CD14-positive monocyte (primary cell): Measurements from ENCODE around the gene VLDLR. TPM values are rescaled to one million over a fixed set of nuclear protein-coding genes. Genes with fewer than 3 reads are reported as not detected.

Source experiments
- DNase-seq, 3 donors: peaks; one replicate each; pipeline ENCODE4 v3.0.0-alpha.2; 2011 to 2022
- H2AFZ ChIP-seq: 2 replicates; pipeline ENCODE4 v1.6.0; 2012; ENCODE audit warnings: mild to moderate bottlenecking, low read depth, low read length, inconsistent platforms; ENCODE audit not compliant: insufficient read depth, poor library complexity, severe bottlenecking
- H3K27ac ChIP-seq, 2 donors: 1 replicate in 1 of 2; 2 replicates in 1 of 2; pipeline ENCODE4 v1.5.1; 2012 to 2013; ENCODE audit warnings: low read length in 2 of 2, control low read depth in 1 of 2, inconsistent platforms in 1 of 2, low read depth in 1 of 2, mild to moderate bottlenecking in 1 of 2
- H3K27me3 ChIP-seq, 2 donors: one replicate each; pipeline versions ENCODE4 v1.6.0 to v1.6.1; 2011 to 2013; ENCODE audit warnings: low read length in 2 of 2; ENCODE audit not compliant: control insufficient read depth in 2 of 2, insufficient read depth in 2 of 2
- H3K36me3 ChIP-seq, 2 donors: replicated peaks in 1 of 2; 1 replicate in 1 of 2; 2 replicates in 1 of 2; pipeline versions ENCODE4 v1.5.1 to v1.6.1; 2012 to 2013; ENCODE audit warnings: low read length in 2 of 2, control low read depth in 1 of 2, inconsistent platforms in 1 of 2, mild to moderate bottlenecking in 1 of 2; ENCODE audit not compliant: insufficient read depth in 2 of 2, control insufficient read depth in 1 of 2
- H3K4me1 ChIP-seq, 2 donors: 1 replicate in 1 of 2; 2 replicates in 1 of 2; pipeline versions ENCODE4 v1.5.1 to v1.6.1; 2012 to 2013; ENCODE audit warnings: low read length in 2 of 2, control low read depth in 1 of 2, inconsistent platforms in 1 of 2, mild to moderate bottlenecking in 1 of 2, moderate library complexity in 1 of 2; ENCODE audit not compliant: insufficient read depth in 2 of 2, control insufficient read depth in 1 of 2
- H3K4me2 ChIP-seq: replicated peaks from 2 replicates; pipeline ENCODE3; 2012; ENCODE audit warnings: low read length, moderate library complexity, mild to moderate bottlenecking; ENCODE audit not compliant: poor library complexity, severe bottlenecking; ENCODE audit errors: extremely low read depth
- H3K4me3 ChIP-seq, 3 experiments: fragments of 200-600 bp in 1 of 3; sonication (generic) in 1 of 3; replicated peaks in 1 of 3; 1 replicate in 2 of 3; 2 replicates in 1 of 3; pipeline ENCODE4 v1.5.1; 2011 to 2013; ENCODE audit warnings: low read length in 3 of 3, mild to moderate bottlenecking in 3 of 3, control low read depth in 2 of 3, low read depth in 2 of 3, inconsistent platforms in 1 of 3, moderate library complexity in 1 of 3
- H3K79me2 ChIP-seq: 2 replicates; pipeline ENCODE4 v1.6.0; 2012; ENCODE audit warnings: mild to moderate bottlenecking, control low read depth, inconsistent platforms, low read length, moderate library complexity; ENCODE audit not compliant: insufficient read depth
- H3K9ac ChIP-seq: 2 replicates; pipeline ENCODE4 v1.6.0; 2017; ENCODE audit warnings: low read length, mild to moderate bottlenecking; ENCODE audit not compliant: insufficient read depth, poor library complexity, severe bottlenecking
- H3K9me3 ChIP-seq, 2 donors: replicated peaks in 1 of 2; 1 replicate in 1 of 2; 2 replicates in 1 of 2; pipeline versions ENCODE4 v1.5.1 to v1.6.1; 2012 to 2013; ENCODE audit warnings: low read length in 2 of 2, control low read depth in 1 of 2; ENCODE audit not compliant: control insufficient read depth in 1 of 2, insufficient read depth in 1 of 2
- H4K20me1 ChIP-seq: 2 replicates; pipeline ENCODE4 v1.6.0; 2012; ENCODE audit warnings: mild to moderate bottlenecking, low read length, control low read depth, moderate library complexity; ENCODE audit not compliant: insufficient read depth
- H3K27ac Mint-ChIP-seq, 7 donors: one replicate each; pipeline ENCODE4 v1.8.0; 2020; ENCODE audit warnings: mild to moderate bottlenecking in 7 of 7, mixed read lengths in 7 of 7, moderate library complexity in 6 of 7, inconsistent platforms in 2 of 7
- H3K27me3 Mint-ChIP-seq, 3 donors: one replicate each; pipeline ENCODE4 v1.8.0; 2021 to 2022; ENCODE audit warnings: low read depth in 3 of 3, mild to moderate bottlenecking in 3 of 3, mixed read lengths in 3 of 3, moderate library complexity in 3 of 3, inconsistent platforms in 1 of 3
- H3K36me3 Mint-ChIP-seq, 2 donors: one replicate each; pipeline ENCODE4 v1.8.0; 2020; ENCODE audit warnings: mixed read lengths in 2 of 2, inconsistent platforms in 1 of 2, mild to moderate bottlenecking in 1 of 2
- H3K4me1 Mint-ChIP-seq: one replicate; pipeline ENCODE4 v1.8.0; 2020; ENCODE audit warnings: mild to moderate bottlenecking, mixed read lengths
- H3K4me3 Mint-ChIP-seq, 2 donors: one replicate each; pipeline ENCODE4 v1.8.0; 2020; ENCODE audit warnings: mild to moderate bottlenecking in 2 of 2, mixed read lengths in 2 of 2, moderate library complexity in 1 of 2
- H3K9me3 Mint-ChIP-seq, 7 donors: one replicate each; pipeline ENCODE4 v1.8.0; 2020 to 2022; ENCODE audit warnings: mixed read lengths in 7 of 7, mild to moderate bottlenecking in 6 of 7, moderate library complexity in 6 of 7, inconsistent platforms in 2 of 7
- WGBS: methylation state at CpG from one replicate; pipeline ENCODE4 v1.1.5; 2013; ENCODE audit warnings: missing lambda C conversion rate; ENCODE audit not compliant: insufficient coverage; 5-methylcytosine and 5-hydroxymethylcytosine counted together
- intact Hi-C, 2 donors: fragments of 100-400 bp; cut with micrococcal nuclease; formaldehyde crosslinking; loops; one replicate each; pipeline versions ENCODE4 v1.15.0 to v1.15.1; 2023
- polyA plus RNA-seq, 3 donors: library from polyadenylated mRNA; depleted of rRNA in 1 of 3; unstranded in 2 of 3; stranded (reverse) in 1 of 3; fragments of 300-500 nt in 2 of 3; fragments of >200 nt in 1 of 3; fragmentation: Illumina TruSeq in 2 of 3; gene quantifications; 1 replicate in 2 of 3; 2 replicates in 1 of 3; pipeline ENCODE4 v1.2.3, GENCODE V29; 2012 to 2021
- TF ChIP-seq, protein P1 (sequence below): fragments of 200-600 bp; IDR thresholded peaks from one replicate; pipeline ENCODE4 v1.8.0; 2022; ENCODE audit warnings: antibody characterized with exemption, mild to moderate bottlenecking

Gene VLDLR
- polyA plus RNA-seq, 3 donors = 0.05 to 0.07 TPM; not detected in 1

DNA sequence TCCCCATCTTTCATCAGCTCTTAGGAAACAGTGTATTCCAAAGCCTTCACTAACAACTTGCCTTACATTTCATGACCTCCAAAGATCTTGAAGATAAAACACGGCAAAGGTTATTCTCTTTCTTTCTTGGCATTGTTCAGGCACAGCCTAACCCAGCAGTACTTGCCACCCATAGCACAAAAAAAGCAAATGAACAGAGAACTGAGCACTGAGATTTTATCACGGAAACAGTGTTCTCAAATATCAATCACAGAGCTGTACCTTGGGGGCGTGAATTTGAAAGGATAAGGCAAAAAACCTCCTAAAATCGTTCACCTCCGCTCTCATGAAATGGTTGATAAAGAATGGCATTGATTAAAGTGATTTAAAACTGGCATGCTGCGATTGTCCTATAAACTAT is 78.8 kb downstream of the VLDLR start:
- DNase-seq = no peak
- peaks cover 0 to 3% of the 10 kb centered on the region in 2 donors for H3K4me1 ChIP-seq
- peaks cover 7% of the 10 kb centered on the region for H3K4me1 Mint-ChIP-seq
- TF ChIP-seq, protein P1, sequence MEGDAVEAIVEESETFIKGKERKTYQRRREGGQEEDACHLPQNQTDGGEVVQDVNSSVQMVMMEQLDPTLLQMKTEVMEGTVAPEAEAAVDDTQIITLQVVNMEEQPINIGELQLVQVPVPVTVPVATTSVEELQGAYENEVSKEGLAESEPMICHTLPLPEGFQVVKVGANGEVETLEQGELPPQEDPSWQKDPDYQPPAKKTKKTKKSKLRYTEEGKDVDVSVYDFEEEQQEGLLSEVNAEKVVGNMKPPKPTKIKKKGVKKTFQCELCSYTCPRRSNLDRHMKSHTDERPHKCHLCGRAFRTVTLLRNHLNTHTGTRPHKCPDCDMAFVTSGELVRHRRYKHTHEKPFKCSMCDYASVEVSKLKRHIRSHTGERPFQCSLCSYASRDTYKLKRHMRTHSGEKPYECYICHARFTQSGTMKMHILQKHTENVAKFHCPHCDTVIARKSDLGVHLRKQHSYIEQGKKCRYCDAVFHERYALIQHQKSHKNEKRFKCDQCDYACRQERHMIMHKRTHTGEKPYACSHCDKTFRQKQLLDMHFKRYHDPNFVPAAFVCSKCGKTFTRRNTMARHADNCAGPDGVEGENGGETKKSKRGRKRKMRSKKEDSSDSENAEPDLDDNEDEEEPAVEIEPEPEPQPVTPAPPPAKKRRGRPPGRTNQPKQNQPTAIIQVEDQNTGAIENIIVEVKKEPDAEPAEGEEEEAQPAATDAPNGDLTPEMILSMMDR = no peak
- no peak overlapping the region for H2AFZ ChIP-seq
- no peaks in the 10 kb centered on the region for H3K27me3 ChIP-seq
- H3K27ac Mint-ChIP-seq = no peak overlapping the region
- H3K4me2 ChIP-seq = no peak overlapping the region
- H3K27ac ChIP-seq = no peak overlapping the region
- H3K9me3 ChIP-seq = no peaks in the 10 kb centered on the region
- no peak overlapping the region for H3K4me3 ChIP-seq
- 89% methylated on average over 1 of the region's 6 CpGs for WGBS
- no peaks in the 10 kb centered on the region for H3K36me3 ChIP-seq
- no peak overlapping the region for H3K9ac ChIP-seq
- H3K79me2 ChIP-seq = no peaks in the 10 kb centered on the region
- no peaks in the 10 kb centered on the region for H4K20me1 ChIP-seq
- no peaks in the 10 kb centered on the region for H3K36me3 Mint-ChIP-seq
- peaks cover 0 to 1% (median 0%) of the 10 kb centered on the region in 3 donors for H3K27me3 Mint-ChIP-seq
- intact Hi-C loops = no loop called here
- no peak overlapping the region for H3K4me3 Mint-ChIP-seq
- peaks cover 0 to 4% (median 0%) of the 10 kb centered on the region in 7 donors for H3K9me3 Mint-ChIP-seq

DNA sequence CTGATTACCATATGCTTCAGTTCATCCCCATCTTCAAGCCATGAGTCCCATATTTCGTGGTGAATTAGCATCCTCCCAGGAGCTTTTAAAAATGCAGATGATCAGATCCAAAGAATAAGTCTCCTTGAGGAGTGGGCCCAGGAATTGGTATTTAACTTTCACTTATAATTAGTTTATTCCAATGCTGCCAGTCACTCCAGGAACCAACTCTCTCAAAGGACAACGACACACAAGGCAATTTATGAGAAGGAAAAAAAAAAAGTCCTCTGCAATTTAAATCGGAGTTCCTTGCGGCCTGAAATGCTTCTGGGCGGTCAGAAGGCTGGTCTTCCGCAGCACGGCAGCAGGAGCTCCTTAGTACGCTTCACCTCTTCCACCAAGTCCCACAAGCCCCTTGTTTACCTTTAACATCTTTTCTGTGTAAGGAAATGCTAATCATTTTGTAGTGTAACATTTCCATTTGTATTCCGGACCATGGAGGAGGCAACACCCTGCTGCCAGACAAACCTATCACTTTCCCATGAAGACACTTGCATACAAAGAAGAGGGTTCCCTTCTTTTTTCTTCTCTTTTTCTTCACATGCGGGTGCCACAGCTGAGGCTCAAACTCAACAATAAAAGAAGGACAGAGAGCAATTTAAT is 79.4 kb downstream of the VLDLR start:
- Histone ChIP-seq H4K20me1 (no peaks in the 10 kb centered on the region), H3K9me3 (no peaks in the 10 kb centered on the region), H3K9ac (no peak overlapping the region), H3K4me3 (no peak overlapping the region), H3K36me3 (no peaks in the 10 kb centered on the region), H3K4me2 (no peak overlapping the region), H3K4me1 (peaks cover 0 to 3% of the 10 kb centered on the region in 2 donors), H3K27ac (no peak overlapping the region), H3K27me3 (no peaks in the 10 kb centered on the region), H3K79me2 (no peaks in the 10 kb centered on the region), H2AFZ (no peak overlapping the region)
- Mint-ChIP-seq H3K36me3 (no peaks in the 10 kb centered on the region), H3K4me3 (no peak overlapping the region), H3K27ac (no peak overlapping the region), H3K27me3 (peaks cover 0 to 1% (median 0%) of the 10 kb centered on the region in 3 donors), H3K4me1 (peaks cover 7% of the 10 kb centered on the region), H3K9me3 (peaks cover 0 to 4% (median 0%) of the 10 kb centered on the region in 7 donors)
- no peak for DNase-seq
- TF ChIP-seq, protein P1 = no peak
- intact Hi-C loops = no loop called here
- WGBS = 100% methylated on average over 1 of the region's 10 CpGs
